Natural killer cell (primary cell): ENCODE data around the gene NEMF. TPM values are rescaled to one million over a fixed set of nuclear protein-coding genes. Genes with fewer than 3 reads are reported as not detected.
A peak's percentile ranks its signal among the peaks of the same experiment; 100 is the strongest.
"Not testable (repeated sequence)": the region's sequence is repeated elsewhere in the genome, so short reads cannot be mapped to it uniquely, and the experiment has no call there.

Source experiments
- ATAC-seq, 3 donors: fragments of 150-1000 bp in 2 of 3; fragments of 200-7000 bp in 1 of 3; cut with Tn5 transposase; 1 replicate in 1 of 3; 2 replicates in 2 of 3; pipeline ENCODE4 v1.10.0; 2021; ENCODE audit warnings: mild to moderate bottlenecking in 2 of 3, moderate library complexity in 2 of 3
- DNase-seq, 2 donors: peaks; one replicate each; pipeline versions ENCODE4 v3.0.0 to v3.0.0-alpha.2; 2013 to 2021; ENCODE audit warnings: mixed read lengths in 1 of 2
- H3K27ac ChIP-seq: one replicate; pipeline ENCODE4 v1.5.1; 2013; ENCODE audit warnings: mild to moderate bottlenecking, low read length
- H3K27me3 ChIP-seq: one replicate; pipeline ENCODE4 v1.6.1; 2013; ENCODE audit warnings: low read length; ENCODE audit not compliant: control insufficient read depth, insufficient read depth
- H3K36me3 ChIP-seq: one replicate; pipeline ENCODE4 v1.6.1; 2013; ENCODE audit warnings: low read length; ENCODE audit not compliant: control insufficient read depth, insufficient read depth
- H3K4me1 ChIP-seq: one replicate; pipeline ENCODE4 v1.6.1; 2013; ENCODE audit warnings: low read length; ENCODE audit not compliant: control insufficient read depth, insufficient read depth
- H3K4me3 ChIP-seq: one replicate; pipeline ENCODE4 v1.5.1; 2013; ENCODE audit warnings: low read length
- H3K9me3 ChIP-seq: one replicate; pipeline ENCODE4 v1.6.1; 2013; ENCODE audit warnings: low read length; ENCODE audit not compliant: control insufficient read depth, insufficient read depth
- H3K27ac Mint-ChIP-seq, 2 donors: one replicate each; pipeline ENCODE4 v1.8.0; 2022; ENCODE audit warnings: mild to moderate bottlenecking in 2 of 2, mixed read lengths in 2 of 2, moderate library complexity in 1 of 2
- H3K27me3 Mint-ChIP-seq, 2 donors: one replicate each; pipeline ENCODE4 v1.8.0; 2022; ENCODE audit warnings: low read depth in 2 of 2, mixed read lengths in 2 of 2
- H3K36me3 Mint-ChIP-seq: one replicate; pipeline ENCODE4 v1.8.0; 2022; ENCODE audit warnings: mixed read lengths
- H3K4me1 Mint-ChIP-seq, 2 donors: one replicate each; pipeline ENCODE4 v1.8.0; 2022; ENCODE audit warnings: mixed read lengths in 2 of 2
- H3K4me3 Mint-ChIP-seq: one replicate; pipeline ENCODE4 v1.8.0; 2022; ENCODE audit warnings: mild to moderate bottlenecking, moderate library complexity, mixed read lengths
- H3K9me3 Mint-ChIP-seq, 2 donors: one replicate each; pipeline ENCODE4 v1.8.0; 2022; ENCODE audit warnings: mixed read lengths in 2 of 2
- WGBS: methylation state at CpG from one replicate; pipeline ENCODE4 v1.1.7; 2013; ENCODE audit warnings: missing lambda C conversion rate; ENCODE audit not compliant: insufficient coverage; 5-methylcytosine and 5-hydroxymethylcytosine counted together
- intact Hi-C: fragments of 100-400 bp; cut with micrococcal nuclease; formaldehyde crosslinking; loops from one replicate; pipeline ENCODE4 v1.14.2; 2022
- total RNA-seq, 4 donors: library from RNA; stranded (reverse); fragments of 120-200 nt in 1 of 4; gene quantifications; one replicate each; pipeline versions ENCODE4 v1.2.3 to v1.2.4, GENCODE V29; 2013 to 2022
- TF ChIP-seq, protein P1 (sequence below): fragments of 200-600 bp; IDR thresholded peaks from one replicate; pipeline ENCODE4 v1.8.0; 2022; ENCODE audit warnings: antibody characterized with exemption

Gene NEMF
- total RNA-seq, 3 donors from 2014 or later (not counting 1 experiment from before 2014, with no cell fraction given), result 120 to 126 (median 122) TPM

DNA sequence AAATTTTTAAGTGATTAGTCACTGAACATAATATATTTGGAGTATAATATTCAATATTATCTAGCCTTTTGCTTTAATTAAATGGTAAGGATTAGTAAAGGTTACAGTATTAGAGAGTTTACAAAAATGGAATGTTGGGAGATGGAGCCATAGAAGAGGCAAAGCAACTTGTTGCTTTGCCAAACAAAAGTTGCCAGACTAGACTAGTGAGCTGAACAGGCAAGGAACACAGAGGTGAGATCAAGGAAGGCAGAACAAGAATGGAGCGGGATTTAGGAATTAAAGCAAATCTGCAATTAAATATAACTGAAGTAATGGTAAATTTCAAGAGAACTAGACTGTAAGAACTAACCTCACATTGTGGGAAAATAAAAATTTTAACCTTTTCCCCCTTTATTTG, 45.4 kb upstream of the NEMF start:
- DNase-seq (peak in 1 of 2 donors; percentile 38), ATAC-seq (no peak)
- intact Hi-C loops, result no loop called here
- peak overlapping the region; percentile 60 for H3K4me3 Mint-ChIP-seq
- peaks cover 27% of the 10 kb centered on the region for H3K36me3 ChIP-seq
- TF ChIP-seq, protein P1, sequence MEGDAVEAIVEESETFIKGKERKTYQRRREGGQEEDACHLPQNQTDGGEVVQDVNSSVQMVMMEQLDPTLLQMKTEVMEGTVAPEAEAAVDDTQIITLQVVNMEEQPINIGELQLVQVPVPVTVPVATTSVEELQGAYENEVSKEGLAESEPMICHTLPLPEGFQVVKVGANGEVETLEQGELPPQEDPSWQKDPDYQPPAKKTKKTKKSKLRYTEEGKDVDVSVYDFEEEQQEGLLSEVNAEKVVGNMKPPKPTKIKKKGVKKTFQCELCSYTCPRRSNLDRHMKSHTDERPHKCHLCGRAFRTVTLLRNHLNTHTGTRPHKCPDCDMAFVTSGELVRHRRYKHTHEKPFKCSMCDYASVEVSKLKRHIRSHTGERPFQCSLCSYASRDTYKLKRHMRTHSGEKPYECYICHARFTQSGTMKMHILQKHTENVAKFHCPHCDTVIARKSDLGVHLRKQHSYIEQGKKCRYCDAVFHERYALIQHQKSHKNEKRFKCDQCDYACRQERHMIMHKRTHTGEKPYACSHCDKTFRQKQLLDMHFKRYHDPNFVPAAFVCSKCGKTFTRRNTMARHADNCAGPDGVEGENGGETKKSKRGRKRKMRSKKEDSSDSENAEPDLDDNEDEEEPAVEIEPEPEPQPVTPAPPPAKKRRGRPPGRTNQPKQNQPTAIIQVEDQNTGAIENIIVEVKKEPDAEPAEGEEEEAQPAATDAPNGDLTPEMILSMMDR, result no peak
- H3K9me3 Mint-ChIP-seq, result no peaks in the 10 kb centered on the region
- peaks cover 54 to 58% of the 10 kb centered on the region in 2 donors for H3K4me1 Mint-ChIP-seq
- H3K27me3 Mint-ChIP-seq, result no peaks in the 10 kb centered on the region
- H3K27me3 ChIP-seq, result no peaks in the 10 kb centered on the region
- H3K27ac ChIP-seq, result peak overlapping the region; percentile 65
- no CpG with 5 or more reads among the region's 1 CpG for WGBS
- H3K4me1 ChIP-seq, result peaks cover 7% of the 10 kb centered on the region
- H3K27ac Mint-ChIP-seq, result peak overlapping the region; percentile 98 to 100
- peaks cover 13% of the 10 kb centered on the region for H3K36me3 Mint-ChIP-seq
- no peak overlapping the region for H3K4me3 ChIP-seq
- no peaks in the 10 kb centered on the region for H3K9me3 ChIP-seq

DNA sequence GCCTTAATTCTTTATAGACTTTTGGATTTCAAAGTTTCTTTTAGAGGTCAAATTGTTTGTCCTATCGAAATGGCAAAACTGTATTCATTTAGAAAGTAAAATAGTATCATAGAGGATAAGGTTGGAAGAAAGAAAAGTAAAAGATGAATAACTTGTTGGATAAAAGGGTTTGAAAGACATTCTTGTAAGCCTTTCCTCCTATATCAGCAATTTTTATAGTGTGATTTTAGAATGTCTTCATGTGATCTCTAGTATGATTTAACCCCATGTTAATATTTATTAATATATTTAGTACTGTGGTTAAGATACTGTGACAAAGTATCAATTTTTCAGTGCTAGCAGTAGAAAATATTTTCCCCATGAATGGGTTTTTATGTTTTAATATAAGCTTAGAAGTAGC, 44.8 kb upstream of the NEMF start:
- H3K4me3 ChIP-seq, result no peak overlapping the region
- H3K4me1 ChIP-seq, result peaks cover 7% of the 10 kb centered on the region
- DNase-seq (no peak), ATAC-seq (no peak)
- Mint-ChIP-seq H3K9me3 (no peaks in the 10 kb centered on the region), H3K4me1 (peaks cover 57 to 60% of the 10 kb centered on the region in 2 donors), H3K27me3 (no peaks in the 10 kb centered on the region), H3K36me3 (peaks cover 13% of the 10 kb centered on the region), H3K4me3 (peak overlapping the region; percentile 100), H3K27ac (peak overlapping the region; percentile 98 to 100)
- TF ChIP-seq, protein P1, result no peak
- intact Hi-C loops, result no loop called here
- H3K36me3 ChIP-seq, result peaks cover 27% of the 10 kb centered on the region
- H3K27me3 ChIP-seq, result no peaks in the 10 kb centered on the region
- H3K9me3 ChIP-seq, result no peaks in the 10 kb centered on the region
- H3K27ac ChIP-seq, result peak overlapping the region; percentile 65
- 14% methylated on average over 1 of the region's 1 CpG for WGBS

DNA sequence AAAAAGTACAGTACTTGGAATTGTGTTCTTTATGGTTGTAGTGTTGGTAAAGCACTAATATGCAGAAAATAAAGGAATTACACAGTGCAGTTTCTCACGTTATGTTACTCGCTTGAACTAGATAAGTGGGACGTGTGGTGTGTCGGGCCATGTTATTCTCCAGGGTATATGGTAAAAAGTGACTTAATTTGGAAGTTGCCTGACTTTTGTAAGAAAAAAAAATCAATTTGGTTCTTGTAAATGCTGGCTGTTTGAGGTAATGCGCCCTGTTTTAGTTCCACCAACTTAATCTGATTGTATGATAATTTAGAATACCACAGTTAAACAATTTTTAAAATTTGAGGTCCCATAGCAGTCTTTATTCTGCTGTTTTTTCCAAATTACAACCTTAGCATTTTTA, 44.4 kb upstream of the NEMF start:
- H3K27me3 Mint-ChIP-seq, result no peaks in the 10 kb centered on the region
- Histone ChIP-seq H3K9me3 (no peaks in the 10 kb centered on the region), H3K27ac (peak overlapping the region; percentile 65), H3K36me3 (peaks cover 27% of the 10 kb centered on the region), H3K4me1 (peaks cover 11% of the 10 kb centered on the region), H3K4me3 (no peak overlapping the region), H3K27me3 (no peaks in the 10 kb centered on the region)
- peaks cover 13% of the 10 kb centered on the region for H3K36me3 Mint-ChIP-seq
- 23% methylated on average over 4 of the region's 5 CpGs for WGBS
- ATAC-seq (no peak), DNase-seq (peak in 1 of 2 donors; percentile 26)
- H3K27ac Mint-ChIP-seq, result peak overlapping the region; percentile 98 to 100
- no peaks in the 10 kb centered on the region for H3K9me3 Mint-ChIP-seq
- TF ChIP-seq, protein P1, result no peak
- peaks cover 57 to 60% of the 10 kb centered on the region in 2 donors for H3K4me1 Mint-ChIP-seq
- intact Hi-C loops, result no loop called here
- peak overlapping the region; percentile 100 for H3K4me3 Mint-ChIP-seq

DNA sequence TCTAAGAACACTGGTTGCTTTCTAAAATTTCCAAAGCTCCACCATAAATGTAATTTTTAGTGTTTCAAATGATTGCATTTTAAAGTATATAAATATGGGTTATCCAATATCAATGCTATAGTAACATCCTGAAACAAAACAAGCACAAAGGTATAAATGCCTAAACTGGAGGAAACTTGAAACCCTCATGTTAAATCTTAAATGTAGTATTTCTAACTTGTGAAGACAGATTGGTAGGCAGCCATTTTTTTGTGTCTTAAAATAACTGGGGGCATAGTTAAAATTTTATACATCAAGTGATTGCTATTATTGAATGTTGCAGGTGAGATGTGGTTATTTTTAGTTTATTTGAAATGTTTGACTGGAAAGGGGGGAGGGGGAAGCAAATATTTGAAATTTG, 43.7 kb upstream of the NEMF start:
- H3K9me3 Mint-ChIP-seq, intact Hi-C loops, H3K27me3 ChIP-seq, ATAC-seq, H3K9me3 ChIP-seq, H3K27me3 Mint-ChIP-seq, DNase-seq: not testable (repeated sequence)
- Mint-ChIP-seq H3K36me3 (peaks cover 13% of the 10 kb centered on the region), H3K4me1 (peaks cover 60 to 64% of the 10 kb centered on the region in 2 donors), H3K4me3 (peak overlapping the region; percentile 100), H3K27ac (peak overlapping the region; percentile 98 to 100)
- Histone ChIP-seq H3K4me3 (peak overlapping the region; percentile 93), H3K36me3 (peaks cover 27% of the 10 kb centered on the region), H3K4me1 (peaks cover 17% of the 10 kb centered on the region), H3K27ac (peak overlapping the region; percentile 58)
